Tibial nerve (tissue), 4 donors: ENCODE results near the gene HMOX1.

Source experiments
- CTCF ChIP-seq, 5 experiments: fragments of 200-600 bp in 3 of 5; fragments of 450-650 bp in 2 of 5; sonication (generic) in 3 of 5; IDR thresholded peaks; one replicate each; pipeline ENCODE4 v1.5.1; 2016 to 2019; ENCODE audit warnings: antibody characterized with exemption in 5 of 5, mild to moderate bottlenecking in 3 of 5, moderate library complexity in 2 of 5
- EP300 ChIP-seq, 2 donors: sonication (generic); formaldehyde crosslinking; IDR thresholded peaks; one replicate each; pipeline ENCODE4 v1.6.1; 2017; ENCODE audit warnings: antibody characterized with exemption in 2 of 2, mild to moderate bottlenecking in 1 of 2
- POLR2A ChIP-seq, 2 donors: fragments of 450-650 bp; IDR thresholded peaks; one replicate each; pipeline ENCODE4 v1.6.1; 2017; ENCODE audit warnings: antibody characterized with exemption in 2 of 2, mild to moderate bottlenecking in 2 of 2, moderate library complexity in 2 of 2

- TF ChIP-seq CTCF (IDR thresholded peaks at IDR 0.05) (no peak), POLR2A (IDR thresholded peaks at IDR 0.05) (no peak), EP300 (IDR thresholded peaks at IDR 0.05) (no peak)
Observed at GRCh38 chr22:35410663-35411034, 29.8 kb downstream of the HMOX1 start.
